Astrocyte (in vitro differentiated cells and primary cell): ENCODE measurements around the gene NEURL3. TPM values are rescaled to one million over a fixed set of nuclear protein-coding genes. Genes with fewer than 3 reads are reported as not detected.

Experiments
- DNase-seq: peaks from one replicate; pipeline ENCODE4 v3.0.0-alpha.2; 2010; ENCODE audit warnings: low read depth
- FAIRE-seq: peaks from 2 replicates; lab custom pipeline; 2011; peaks lifted over from hg19 to GRCh38; lab: Jason Lieb, UNC
- H2AFZ ChIP-seq: 2 replicates; pipeline ENCODE4 v1.6.0; 2012; ENCODE audit warnings: low read depth, low read length, inconsistent platforms
- H3K27ac ChIP-seq: 2 replicates; pipeline ENCODE4 v1.5.1; 2011; ENCODE audit warnings: low read depth, low read length, inconsistent platforms
- H3K27me3 ChIP-seq: 2 replicates; pipeline ENCODE4 v1.6.0; 2011; ENCODE audit warnings: low read length, inconsistent platforms; ENCODE audit not compliant: insufficient read depth
- H3K36me3 ChIP-seq: 2 replicates; pipeline ENCODE4 v1.5.1; 2011; ENCODE audit warnings: low read length, inconsistent platforms; ENCODE audit not compliant: insufficient read depth
- H3K4me1 ChIP-seq: 2 replicates; pipeline ENCODE4 v1.5.1; 2011; ENCODE audit warnings: low read length, inconsistent platforms; ENCODE audit not compliant: insufficient read depth
- H3K4me2 ChIP-seq: 2 replicates; pipeline ENCODE4 v1.6.0; 2012; ENCODE audit warnings: low read length, inconsistent platforms
- H3K4me3 ChIP-seq: 2 replicates; pipeline ENCODE4 v1.5.1; 2011; ENCODE audit warnings: low read depth, mild to moderate bottlenecking, low read length, inconsistent platforms; ENCODE audit not compliant: insufficient read depth
- H3K79me2 ChIP-seq: 2 replicates; pipeline ENCODE4 v1.6.0; 2012; ENCODE audit warnings: mild to moderate bottlenecking, low read length, inconsistent platforms; ENCODE audit not compliant: insufficient read depth
- H3K9ac ChIP-seq: 2 replicates; pipeline ENCODE4 v1.6.0; 2012; ENCODE audit warnings: mild to moderate bottlenecking, low read length, inconsistent platforms
- H3K9me3 ChIP-seq: 2 replicates; pipeline ENCODE4 v1.5.1; 2012; ENCODE audit warnings: low read depth, mild to moderate bottlenecking, low read length, inconsistent platforms; ENCODE audit not compliant: insufficient read depth
- H4K20me1 ChIP-seq: 2 replicates; pipeline ENCODE4 v1.6.0; 2012; ENCODE audit warnings: low read length, inconsistent platforms; ENCODE audit not compliant: insufficient read depth
- H3K27ac Mint-ChIP-seq: one replicate; pipeline ENCODE4 v1.8.0; 2021; ENCODE audit warnings: mild to moderate bottlenecking, mixed read lengths; ENCODE audit not compliant: unreplicated experiment
- H3K27me3 Mint-ChIP-seq: one replicate; pipeline ENCODE4 v1.8.0; 2021; ENCODE audit warnings: low read depth, mixed read lengths; ENCODE audit not compliant: unreplicated experiment
- H3K36me3 Mint-ChIP-seq: one replicate; pipeline ENCODE4 v1.8.0; 2021; ENCODE audit warnings: low read depth, mixed read lengths; ENCODE audit not compliant: unreplicated experiment
- H3K4me1 Mint-ChIP-seq: one replicate; pipeline ENCODE4 v1.8.0; 2021; ENCODE audit warnings: low read depth, mixed read lengths; ENCODE audit not compliant: unreplicated experiment
- H3K4me3 Mint-ChIP-seq: one replicate; pipeline ENCODE4 v1.8.0; 2021; ENCODE audit warnings: mild to moderate bottlenecking, moderate library complexity, mixed read lengths; ENCODE audit not compliant: unreplicated experiment
- H3K9me3 Mint-ChIP-seq: one replicate; pipeline ENCODE4 v1.8.0; 2021; ENCODE audit warnings: mild to moderate bottlenecking, mixed read lengths; ENCODE audit not compliant: unreplicated experiment
- EZH2 ChIP-seq: IDR thresholded peaks from 2 replicates; pipeline ENCODE4 v1.6.1; 2012; ENCODE audit warnings: mild to moderate bottlenecking, low read length, inconsistent platforms; ENCODE audit not compliant: insufficient read depth
- total RNA-seq: library from RNA; stranded (reverse); gene quantifications from 2 replicates; pipeline ENCODE4 v1.2.1, GENCODE V29; 2021
- TF ChIP-seq, protein P1 (sequence below): IDR thresholded peaks from 2 replicates; pipeline ENCODE4 v1.5.1; 2011; ENCODE audit warnings: low read depth, mild to moderate bottlenecking, inconsistent platforms, low read length, moderate library complexity; ENCODE audit not compliant: insufficient read depth

Gene NEURL3
- total RNA-seq, 1 donor from 2014 or later = 0.34 TPM

DNA sequence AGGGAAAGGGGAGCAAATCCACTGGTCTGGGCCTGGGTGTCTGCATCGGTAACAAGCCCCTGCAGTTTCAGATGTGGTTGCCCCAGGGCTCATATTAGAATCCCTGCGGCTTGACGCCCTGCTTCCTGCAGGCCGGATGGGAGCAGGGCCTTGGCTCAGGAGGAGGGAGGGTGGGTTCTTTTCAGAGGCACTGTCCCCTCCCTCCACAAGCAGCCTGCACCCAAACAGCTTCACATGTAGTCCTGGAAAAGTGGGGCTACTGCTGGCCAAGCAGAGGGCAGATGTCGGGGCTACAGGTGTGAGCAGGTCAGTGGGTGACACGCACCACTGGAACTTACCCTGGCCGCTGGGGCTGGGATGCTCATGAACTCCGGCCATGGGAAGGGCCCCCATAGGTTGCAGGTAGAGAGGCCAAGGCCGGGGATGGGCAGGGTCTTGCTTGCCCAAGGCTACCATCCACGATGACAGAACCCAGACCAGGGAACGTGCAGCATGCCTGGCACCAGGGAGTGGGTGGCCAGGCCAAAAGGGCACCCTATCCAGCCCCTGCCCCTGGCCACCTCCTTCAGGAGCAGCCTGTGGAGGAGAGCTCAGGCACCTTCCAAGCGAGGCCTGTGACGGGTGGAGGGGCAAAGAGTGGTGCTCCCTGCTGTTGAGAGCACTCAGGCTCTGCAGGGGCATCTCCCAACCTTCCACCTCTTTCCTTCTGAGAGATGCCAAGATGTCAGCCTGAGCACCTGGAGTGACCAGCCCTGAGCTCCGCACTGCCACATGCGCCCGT lies 48.2 kb upstream of the NEURL3 start:
- Histone ChIP-seq H3K79me2 (no peaks in the 10 kb centered on the region), H3K27me3 (no peaks in the 10 kb centered on the region), H2AFZ (no peak overlapping the region), H3K9ac (no peak overlapping the region), H3K36me3 (no peaks in the 10 kb centered on the region), H3K4me3 (no peak overlapping the region), H3K4me1 (peaks cover 11% of the 10 kb centered on the region), H4K20me1 (peaks cover 10% of the 10 kb centered on the region), H3K9me3 (no peaks in the 10 kb centered on the region), H3K27ac (no peak overlapping the region), H3K4me2 (no peak overlapping the region)
- FAIRE-seq (no peak), DNase-seq (no peak)
- Mint-ChIP-seq H3K4me1 (peaks cover 11% of the 10 kb centered on the region), H3K9me3 (peaks cover 10% of the 10 kb centered on the region), H3K27ac (no peak overlapping the region), H3K4me3 (no peak overlapping the region), H3K27me3 (peaks cover 2% of the 10 kb centered on the region), H3K36me3 (peaks cover 10% of the 10 kb centered on the region)
- TF ChIP-seq, protein P1, sequence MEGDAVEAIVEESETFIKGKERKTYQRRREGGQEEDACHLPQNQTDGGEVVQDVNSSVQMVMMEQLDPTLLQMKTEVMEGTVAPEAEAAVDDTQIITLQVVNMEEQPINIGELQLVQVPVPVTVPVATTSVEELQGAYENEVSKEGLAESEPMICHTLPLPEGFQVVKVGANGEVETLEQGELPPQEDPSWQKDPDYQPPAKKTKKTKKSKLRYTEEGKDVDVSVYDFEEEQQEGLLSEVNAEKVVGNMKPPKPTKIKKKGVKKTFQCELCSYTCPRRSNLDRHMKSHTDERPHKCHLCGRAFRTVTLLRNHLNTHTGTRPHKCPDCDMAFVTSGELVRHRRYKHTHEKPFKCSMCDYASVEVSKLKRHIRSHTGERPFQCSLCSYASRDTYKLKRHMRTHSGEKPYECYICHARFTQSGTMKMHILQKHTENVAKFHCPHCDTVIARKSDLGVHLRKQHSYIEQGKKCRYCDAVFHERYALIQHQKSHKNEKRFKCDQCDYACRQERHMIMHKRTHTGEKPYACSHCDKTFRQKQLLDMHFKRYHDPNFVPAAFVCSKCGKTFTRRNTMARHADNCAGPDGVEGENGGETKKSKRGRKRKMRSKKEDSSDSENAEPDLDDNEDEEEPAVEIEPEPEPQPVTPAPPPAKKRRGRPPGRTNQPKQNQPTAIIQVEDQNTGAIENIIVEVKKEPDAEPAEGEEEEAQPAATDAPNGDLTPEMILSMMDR = no peak
- TF ChIP-seq EZH2 = no peak

DNA sequence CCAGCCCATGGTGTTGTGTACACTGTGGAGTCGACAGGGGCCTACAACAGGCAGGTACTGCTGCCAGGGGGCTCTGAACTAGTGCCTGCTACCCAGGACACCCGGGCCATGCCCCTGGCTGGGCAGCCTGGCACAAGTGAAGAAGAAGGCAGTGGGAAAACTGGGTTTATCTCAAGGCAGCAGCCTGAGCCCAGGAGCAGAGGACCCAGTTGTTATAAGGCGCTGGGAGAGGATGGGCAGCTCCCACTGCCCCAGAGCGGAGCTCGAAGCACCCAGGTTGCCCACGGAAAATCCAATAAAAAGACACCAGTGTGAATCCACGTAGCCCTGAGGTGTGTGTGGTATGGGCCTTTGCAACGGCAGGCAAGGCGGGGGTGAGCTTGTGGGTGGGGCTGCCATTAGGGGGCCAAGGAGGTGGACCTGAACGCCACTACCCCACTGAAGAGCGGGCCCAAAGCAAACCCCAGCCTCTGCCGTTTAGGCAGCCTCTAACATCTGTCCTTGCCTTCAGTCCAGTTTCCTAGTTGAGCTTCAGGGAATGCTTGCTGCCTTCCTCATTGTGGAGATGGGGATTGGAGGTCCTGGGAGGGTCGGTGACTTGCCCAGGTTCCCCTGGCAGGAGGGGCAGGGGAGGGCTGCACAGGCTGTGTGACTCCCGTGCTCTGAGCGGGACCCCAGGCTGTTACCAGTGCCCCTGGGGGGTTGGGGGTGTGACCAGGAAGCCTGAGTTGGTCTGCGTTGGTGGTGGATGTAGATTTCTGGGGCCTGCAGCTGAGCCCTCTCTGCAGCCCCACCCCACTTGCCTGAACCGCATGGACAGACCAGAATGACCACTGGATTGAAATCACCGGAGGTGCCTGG lies 47.4 kb upstream of the NEURL3 start:
- TF ChIP-seq, protein P1 = no peak
- TF ChIP-seq EZH2 = no peak
- FAIRE-seq = no peak
- Histone ChIP-seq H3K4me3 (no peak overlapping the region), H3K79me2 (no peaks in the 10 kb centered on the region), H3K27ac (no peak overlapping the region), H3K4me2 (no peak overlapping the region), H3K9ac (no peak overlapping the region), H3K4me1 (peaks cover 15% of the 10 kb centered on the region), H2AFZ (no peak overlapping the region), H4K20me1 (peaks cover 16% of the 10 kb centered on the region), H3K9me3 (no peaks in the 10 kb centered on the region), H3K27me3 (no peaks in the 10 kb centered on the region), H3K36me3 (no peaks in the 10 kb centered on the region)
- Mint-ChIP-seq H3K27me3 (peaks cover 2% of the 10 kb centered on the region), H3K36me3 (peaks cover 8% of the 10 kb centered on the region), H3K4me3 (no peak overlapping the region), H3K27ac (peak overlapping the region; percentile 72), H3K9me3 (peaks cover 5% of the 10 kb centered on the region), H3K4me1 (peaks cover 12% of the 10 kb centered on the region)
- no peak for DNase-seq
